HG02759 (cell line): ENCODE data around the gene NFIA.

Source experiments
- ATAC-seq: cut with Tn5 transposase; IDR thresholded peaks from one replicate; pipeline ENCODE4 v1.9.1; 2021; ENCODE audit warnings: mild to moderate bottlenecking, moderate library complexity; ENCODE audit not compliant: unreplicated experiment

NFIA gene

DNA sequence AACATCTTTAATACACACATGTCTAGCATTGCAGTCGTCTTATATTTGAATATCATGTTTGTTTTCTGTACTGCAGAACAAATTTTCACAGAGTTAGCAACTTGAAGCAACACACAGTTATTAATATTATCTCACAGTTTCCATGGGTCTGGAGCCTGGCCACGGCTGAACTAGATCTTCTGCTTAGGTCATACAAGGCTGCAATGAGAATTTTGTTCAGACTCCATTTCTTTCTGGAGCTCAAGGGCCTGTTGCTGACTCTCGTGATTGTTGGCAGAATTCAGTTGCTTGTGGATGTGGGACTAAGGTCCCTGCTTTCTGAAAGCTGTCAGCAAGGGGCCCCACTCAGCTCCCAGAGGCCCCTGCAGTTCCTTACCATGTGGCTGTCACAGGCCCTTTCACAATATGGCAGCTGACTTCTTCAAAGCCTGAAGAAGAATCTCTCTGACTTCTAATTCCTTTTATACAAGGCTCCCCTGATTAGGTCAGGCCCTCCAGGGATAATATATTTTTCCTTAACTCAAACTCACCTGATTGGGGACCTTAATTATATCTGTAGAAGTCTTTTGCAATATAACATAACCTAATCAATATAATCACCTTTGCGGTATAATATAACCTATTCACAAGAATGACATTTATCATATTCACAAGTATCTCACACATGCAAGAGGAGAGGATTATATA, 296.3 kb downstream of the NFIA start:
- ATAC-seq: no peak

DNA sequence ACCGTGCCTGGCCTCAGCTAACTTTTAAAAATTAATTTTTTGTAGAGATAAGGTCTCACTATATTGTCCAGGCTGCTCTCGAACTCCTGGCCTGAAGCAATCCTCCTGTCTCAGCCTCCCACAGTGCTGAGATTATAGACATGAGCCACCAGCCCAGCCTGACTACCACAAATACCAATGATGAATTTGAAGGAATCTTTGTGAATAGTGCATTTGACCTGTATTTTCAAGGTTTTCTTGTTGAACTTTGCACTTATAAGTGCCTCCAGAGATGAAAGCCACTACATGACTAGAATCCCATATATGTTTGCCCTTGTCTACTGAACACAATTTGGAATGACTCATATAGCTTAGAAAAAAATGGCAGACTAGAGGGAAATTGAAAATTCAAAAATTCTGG, 297.3 kb downstream of the NFIA start:
- ATAC-seq: no peak

DNA sequence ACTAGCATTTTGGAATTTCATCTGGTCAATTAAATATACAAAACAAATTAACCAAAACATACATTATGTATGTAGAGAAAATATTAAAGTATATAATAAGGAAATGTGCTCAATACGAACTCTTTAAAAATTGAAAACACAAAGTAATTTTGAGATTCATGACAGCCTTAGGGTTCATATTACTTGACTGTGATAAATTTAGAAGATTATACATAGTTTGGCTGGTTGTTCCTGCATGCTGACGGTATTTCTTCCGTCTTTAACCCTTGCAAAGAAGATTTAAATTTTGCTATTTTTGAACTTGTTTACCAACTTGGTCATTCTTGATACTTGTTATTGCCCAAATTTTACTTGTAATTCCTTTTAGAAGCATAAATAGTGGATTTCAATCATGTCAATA, 298.2 kb downstream of the NFIA start:
- no peak for ATAC-seq

DNA sequence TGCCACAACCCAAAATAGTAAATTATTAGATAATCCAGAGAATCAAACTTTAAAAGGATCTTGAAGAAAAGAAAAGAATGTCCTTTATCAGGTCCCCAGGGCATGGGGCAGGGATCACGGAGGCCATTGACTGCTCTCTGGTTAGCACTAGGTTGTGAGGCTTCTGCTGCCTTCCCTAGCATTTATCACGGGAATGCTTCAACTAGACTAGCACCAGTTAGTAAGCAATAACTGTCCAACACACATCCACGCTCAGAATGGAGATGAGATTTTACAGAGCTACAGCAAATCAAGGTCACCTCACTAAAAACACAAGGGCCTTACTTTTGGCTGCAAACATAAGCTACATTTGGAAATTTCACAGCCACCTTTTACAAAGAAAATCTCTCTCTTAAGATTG, 304.0 kb downstream of the NFIA start:
- no peak for ATAC-seq

DNA sequence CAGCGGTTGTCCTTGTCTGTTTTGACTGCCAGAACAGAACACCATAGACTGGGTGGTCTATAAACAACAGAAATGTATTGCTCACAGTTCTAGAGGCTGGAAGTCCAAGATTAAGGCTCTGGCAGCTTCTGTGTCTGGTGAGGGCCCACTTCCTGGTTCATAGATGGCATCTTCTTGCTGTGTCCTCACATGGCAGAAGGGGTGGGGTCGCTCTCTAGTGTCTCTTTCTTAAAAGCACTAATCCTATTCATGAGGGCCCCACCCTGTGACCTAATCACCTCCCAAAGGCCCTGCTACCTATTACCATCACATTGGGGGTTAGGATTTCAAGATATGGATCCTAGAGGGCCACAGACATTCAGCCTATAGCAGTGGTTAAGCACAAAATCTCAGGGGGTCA, 304.4 kb downstream of the NFIA start:
- ATAC-seq: no peak

DNA sequence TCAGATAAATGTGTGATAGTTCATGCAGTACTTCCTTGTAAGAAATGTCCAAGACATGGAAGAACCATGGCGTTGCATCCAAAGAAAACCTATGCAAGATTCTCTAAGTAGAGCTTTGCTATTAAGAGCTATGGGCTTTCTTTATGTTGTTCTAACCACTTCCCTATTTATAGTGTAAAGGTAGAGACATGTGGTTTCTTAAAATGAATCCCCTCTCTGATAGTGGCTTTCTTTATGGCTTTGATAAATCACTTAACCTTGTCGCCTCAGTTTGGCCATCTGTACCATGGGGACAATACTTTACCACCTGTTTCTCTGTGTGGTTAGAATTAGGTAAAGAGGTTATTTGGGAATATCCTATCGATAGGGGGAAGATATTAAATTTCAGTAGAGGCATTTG, 305.5 kb downstream of the NFIA start:
- no peak for ATAC-seq

DNA sequence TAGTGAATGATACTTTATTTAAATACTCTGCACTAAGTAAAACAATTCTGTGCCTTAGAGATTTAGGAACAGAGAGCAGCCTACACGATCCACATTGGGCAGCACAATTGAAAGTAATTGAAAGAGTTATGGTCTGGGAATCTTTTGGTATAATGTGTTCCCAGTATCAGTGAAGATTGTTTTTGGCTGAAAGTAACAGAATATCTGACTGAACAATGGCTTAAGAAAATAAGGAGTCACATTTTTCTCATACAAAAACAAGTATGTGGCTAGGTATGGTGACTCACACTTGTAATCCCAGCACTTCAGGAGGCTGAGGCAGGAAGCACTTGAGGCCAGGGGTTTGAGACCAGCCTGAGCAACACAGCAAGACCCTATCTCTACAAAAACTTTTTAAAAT, 306.2 kb downstream of the NFIA start:
- ATAC-seq: no peak

DNA sequence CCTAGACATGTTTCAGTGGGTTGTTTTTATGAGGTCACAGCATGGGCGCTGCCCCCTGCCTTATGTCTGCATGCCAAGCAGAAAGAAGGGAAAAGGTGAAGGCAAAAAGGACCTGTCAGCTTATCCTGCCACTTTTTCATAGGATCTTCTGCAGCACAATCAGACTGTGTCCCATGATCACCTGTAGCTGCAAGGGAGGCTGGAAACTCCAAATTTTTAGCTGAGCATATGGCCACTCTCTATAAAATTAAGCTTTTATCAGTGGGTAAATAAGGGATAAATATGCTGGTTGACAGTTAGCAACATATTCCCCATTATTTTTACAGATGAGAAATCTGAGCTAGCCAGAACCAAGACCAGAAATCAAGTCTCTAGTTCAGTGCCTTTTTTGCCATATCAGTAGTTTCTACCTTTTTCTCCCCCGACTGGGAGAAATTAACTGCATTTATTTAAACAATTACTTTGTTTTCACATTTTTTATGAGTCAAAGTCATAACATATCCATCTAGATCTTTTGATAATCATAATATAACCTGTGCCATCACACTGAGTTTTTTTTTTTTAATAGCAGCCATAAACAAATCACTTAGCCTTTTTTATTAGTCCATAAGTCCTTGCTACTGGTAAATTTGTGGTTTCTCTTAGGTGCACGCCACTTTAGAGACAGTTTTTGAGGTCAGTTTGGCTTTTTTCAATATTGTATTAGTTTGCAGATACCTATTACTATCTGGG, 307.0 kb downstream of the NFIA start:
- no peak for ATAC-seq

DNA sequence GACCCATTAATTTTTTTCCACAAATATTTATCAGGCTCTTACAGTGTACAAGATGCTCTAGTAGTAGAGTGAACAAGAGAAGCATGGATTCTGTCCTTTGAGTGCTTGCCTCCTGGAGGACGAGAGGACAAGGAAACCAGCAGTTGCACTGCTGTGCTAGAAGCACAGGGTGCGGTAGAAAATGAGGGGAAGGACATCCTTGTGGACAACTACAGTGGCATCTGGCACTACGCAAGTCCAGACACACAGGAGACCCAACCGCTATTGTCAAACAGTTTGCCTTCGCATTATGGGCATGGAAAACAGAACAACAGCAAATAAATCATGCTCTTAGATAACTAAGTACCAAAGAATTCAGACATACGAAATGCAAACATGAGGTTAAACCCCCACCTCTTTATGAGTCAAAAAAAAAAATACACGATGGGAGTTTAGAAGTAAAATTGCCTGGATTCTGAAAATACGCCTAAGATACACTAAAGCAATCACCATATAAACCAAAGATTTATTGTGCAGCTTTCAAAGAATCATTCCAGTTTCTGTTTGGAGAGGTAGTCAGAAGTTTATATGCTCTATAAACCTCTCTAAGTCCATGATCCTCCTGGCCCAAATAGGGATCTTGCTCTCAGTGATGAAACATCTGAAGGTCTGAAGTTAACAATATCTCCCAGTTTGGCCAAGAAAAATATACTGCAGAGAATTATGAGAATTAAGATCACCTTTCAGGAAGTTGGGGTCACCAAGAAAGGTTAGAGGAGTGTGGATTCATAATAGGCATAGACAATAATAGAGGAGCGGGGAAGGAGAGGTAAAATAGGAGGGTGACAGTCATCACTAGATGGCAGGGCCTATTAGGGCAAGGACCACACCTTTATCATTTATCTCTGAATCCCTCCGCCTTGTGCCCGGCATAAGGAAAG, 307.8 kb downstream of the NFIA start:
- no peak for ATAC-seq

DNA sequence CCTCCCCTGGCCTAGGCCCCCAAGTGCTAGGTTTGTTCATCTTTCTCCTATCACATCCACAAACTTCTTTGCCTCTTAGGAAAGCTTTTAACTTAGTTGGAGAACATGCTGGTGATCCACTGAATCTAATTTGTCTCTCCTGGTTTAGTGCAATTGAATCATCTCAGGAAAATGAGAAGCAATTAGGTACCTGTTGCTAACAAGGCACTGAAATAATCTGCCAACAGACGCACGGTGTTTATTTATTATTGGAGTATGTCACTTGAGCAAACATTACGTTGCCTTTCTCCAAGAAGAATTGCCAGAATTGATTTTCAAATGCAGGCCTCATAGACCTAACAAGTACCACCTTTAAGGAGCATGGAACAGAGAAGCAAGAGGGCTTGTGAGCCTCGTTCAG, 309.4 kb downstream of the NFIA start:
- no peak for ATAC-seq

DNA sequence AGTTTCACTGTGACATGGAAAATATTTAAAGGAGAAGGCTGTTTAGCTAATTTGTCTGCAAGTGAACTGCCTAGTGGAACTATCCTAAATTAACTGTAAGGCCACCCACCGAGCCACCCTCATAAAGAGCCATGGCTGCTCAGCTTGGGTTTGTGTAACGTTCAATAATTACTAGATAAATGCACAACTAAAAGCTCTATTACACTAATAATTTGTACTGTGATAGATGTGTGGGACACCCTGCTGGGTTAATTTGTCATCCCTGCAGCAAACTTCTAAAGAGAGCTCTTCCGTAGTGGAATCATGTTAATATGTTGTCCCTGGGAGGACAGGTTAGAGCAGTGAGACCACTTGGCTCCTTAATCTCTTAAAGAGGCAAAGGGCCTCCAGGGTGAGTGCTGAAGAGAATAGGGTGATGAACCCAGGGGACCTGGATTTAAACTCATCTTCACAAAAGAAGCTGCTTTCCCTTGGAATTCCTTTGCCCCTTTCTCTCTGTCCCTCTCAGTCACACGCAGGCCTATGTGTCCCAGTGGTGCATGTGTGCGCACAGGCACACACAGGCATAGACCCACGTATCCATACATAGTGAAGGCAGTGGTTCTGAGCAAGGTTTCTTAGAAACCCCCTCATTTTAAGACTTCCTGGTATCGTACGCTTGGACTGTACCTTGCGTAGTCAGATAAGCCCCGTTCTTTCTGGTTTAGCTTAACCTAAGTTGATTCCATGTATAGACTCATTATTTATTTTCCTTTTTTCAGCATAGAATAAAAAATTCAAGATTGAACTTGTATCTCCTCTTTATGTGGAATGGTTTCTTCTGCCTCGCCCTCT, 310.3 kb downstream of the NFIA start:
- no peak for ATAC-seq

DNA sequence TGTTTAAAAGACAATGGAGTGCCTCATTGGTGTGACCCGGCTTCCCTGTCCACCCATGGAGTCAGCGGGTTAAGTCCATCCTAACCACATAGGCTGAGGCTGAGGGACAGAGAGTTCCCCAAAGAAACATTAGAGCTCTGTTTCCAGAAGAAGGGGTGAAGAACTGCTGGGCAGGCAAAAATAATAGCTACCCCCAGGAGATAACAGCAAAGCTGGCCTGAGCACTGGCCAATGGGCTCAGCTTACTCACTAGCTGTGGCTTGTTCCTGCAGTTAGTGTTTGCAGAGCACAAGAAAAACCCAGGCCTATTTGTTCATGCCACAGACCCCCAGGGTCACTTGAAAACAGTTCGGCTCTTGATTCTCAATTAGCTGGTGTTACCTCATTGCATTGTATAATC, 311.2 kb downstream of the NFIA start:
- no peak for ATAC-seq

DNA sequence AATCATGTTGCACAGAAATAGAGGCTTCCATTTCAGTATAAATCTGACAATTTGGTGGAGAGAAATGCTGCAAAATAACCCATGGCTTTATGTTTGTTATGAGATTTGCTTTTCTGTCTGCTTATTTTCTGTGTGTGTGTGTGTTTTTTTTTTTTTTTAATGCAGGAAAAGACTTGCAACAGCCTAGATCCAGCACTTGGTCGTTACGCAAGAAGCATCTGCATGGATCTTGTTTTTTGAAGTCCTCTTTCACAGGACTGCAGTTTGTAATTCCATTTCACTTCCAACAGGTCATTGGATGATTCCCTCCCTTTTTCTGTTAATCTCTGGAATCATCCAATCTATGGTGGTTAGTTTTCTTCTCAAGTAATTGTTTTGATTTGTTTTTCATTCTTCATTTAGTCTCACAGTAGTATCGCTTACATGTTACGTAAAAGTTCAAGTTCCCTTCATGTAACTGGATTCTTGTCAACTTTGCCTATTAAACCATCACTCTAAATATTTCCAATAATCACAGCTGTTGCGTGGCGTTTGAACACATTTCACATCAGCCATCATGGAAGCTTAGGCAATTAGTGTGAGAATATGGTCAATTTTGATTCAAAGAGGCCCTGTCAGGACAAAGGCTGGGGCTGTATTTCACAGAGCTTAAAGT, 312.9 kb downstream of the NFIA start:
- ATAC-seq: no peak

DNA sequence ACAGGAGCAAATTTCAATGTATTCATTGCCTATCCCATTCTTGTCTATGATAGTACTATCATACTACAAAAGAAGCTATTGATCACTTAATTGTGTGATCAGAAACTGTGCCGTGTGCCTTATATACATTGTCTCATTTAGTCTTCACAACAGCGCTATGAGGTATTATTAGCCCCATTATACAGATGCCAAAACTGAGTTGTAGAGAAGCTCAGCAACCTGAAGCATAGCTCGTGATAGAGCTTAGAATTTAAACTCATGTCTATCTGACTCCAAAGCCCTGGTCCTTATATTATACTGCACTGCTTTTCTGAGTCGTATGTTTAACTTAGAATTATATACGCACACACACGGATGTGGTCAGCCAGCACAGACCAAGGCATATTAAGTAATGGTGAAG, 315.1 kb downstream of the NFIA start:
- no peak for ATAC-seq

DNA sequence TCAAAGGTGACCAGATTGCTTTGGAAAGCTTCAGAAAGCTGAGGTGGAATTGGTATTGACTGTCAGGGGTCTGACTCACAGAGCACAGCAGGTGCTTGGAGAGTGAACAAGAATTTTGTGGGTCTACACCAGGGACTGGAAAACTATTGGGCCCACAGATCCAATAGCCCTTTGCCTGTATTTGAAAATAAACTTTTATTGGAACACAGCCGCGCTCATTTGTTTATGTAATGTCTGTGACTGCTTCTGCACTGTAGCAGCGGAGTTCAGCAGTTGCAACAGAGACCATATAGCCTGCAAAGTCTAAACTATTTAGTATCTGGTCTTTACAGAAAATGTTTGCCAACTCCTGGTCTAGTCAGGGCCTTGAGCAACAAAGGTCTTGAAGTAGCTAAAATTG, 315.6 kb downstream of the NFIA start:
- ATAC-seq: no peak

DNA sequence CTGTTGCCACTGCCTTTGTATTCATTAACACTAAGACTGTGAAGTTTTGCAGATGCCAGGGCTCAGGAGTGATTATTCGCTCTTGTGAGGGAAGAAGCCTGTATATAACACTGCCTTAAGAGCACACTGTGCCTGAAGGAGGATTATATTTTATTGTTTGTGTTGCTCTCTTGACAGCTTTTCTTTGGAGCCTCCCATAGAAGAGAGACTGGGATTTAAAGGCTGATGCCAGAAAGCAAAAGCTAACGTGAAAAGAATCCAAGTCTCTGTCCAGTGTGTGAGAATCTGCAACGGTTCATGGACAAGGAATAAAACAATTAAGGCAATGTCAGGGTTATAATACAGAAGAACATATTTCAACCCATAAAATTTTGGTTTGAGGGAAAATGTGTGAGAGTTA, 316.8 kb downstream of the NFIA start:
- no peak for ATAC-seq

DNA sequence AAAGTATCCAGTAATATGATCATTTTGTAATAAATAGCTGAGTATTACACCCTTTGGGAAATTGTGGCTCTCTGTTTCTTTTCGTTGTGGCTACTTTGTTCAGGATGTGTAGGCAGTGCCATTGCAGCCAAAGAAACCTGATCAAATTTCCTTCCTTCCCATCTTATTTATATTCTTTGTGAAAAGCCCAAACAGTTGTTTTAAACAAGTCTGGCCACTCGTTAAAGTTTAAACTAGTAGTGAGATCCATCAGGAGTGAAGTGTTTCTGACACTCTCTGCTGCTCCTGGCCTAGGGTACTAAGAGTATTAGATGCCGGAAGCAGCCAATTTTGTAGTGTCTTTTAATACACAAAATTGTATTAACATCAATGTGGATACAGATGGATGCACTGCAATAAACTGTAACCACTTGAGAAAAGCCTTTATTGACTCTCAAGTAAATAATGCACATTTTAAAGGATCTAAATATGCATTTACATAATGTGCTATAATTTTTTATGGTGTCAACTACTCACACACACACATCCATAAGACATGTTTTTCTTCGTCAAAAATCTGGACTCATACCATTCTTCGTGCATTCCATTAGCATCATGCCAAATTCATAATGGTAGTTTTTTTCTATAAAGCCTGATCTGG, 317.9 kb downstream of the NFIA start:
- ATAC-seq: no peak

DNA sequence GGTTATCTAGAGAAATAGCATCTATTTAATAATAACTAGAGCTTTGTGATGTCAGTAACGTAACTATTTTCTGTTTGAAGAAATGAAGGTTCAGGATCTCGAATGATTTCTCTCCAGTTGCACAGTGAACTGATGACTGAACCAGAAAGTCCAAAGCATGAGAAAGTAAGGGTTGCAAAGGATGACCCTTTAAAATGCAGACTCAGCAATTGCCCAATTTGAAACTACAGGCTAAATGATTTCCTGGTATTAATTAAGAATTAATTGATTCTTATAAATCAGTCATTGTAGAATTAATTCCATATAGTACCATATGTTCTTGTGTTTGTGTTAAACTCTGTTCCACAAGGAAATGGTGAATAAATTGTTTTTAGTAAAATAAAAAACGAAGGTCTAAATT, 318.6 kb downstream of the NFIA start:
- no peak for ATAC-seq

DNA sequence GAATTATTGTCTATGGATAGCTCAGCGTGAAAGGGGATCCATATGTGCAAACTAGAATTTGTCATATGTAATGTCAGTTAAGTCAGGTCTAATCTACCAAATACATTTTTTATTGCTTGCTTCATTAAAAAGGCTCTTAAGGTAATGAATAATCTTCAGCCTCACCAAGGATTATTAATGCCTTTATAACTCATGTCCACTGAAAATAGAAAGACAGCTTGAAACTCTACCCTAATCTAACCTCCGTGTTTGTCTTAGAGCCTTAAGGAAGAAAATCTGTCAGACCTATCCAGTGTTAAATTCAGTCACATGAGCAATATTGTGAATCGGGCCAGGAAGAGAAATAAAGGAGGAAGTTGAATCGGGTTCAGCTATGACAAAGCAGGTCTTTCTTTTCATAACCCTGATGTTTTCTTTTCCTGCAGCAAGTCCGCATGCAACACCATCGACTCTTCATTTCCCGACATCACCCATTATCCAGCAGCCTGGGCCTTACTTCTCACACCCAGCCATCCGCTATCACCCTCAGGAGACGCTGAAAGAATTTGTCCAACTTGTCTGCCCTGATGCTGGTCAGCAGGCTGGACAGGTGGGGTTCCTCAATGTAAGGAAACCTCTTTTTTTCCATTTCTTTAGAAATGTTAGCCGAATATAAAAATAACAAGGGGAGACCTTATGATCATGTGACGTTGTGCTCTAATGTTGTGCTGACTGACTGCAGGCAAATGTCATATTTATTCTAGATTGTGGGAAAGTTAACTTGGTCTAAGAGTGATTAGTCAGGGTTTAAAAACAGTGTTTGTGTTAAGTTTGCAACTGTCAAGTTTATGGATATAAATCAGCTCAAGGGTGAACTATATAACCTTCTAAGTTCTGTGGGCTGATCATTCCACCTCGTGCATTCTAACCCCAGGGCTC, 321.6 kb downstream of the NFIA start:
- ATAC-seq: no peak
